Endothelial cell of umbilical vein (primary cell): ENCODE measurements around the gene RNF40. TPM values are rescaled to one million over a fixed set of nuclear protein-coding genes. Genes with fewer than 3 reads are reported as not detected.
A peak's percentile ranks its signal among the peaks of the same experiment; 100 is the strongest.

Experiments
- BruUV-seq: library from RNA; stranded (reverse); fragments of 400-500 nt; replicated peaks from 2 replicates; lab custom pipeline; 2021; lab: Mats Ljungman, UMichigan
- CTCF ChIA-PET: fragments of 300-600, 350-600 bp; sonication (Branson Sonifier 250); formaldehyde crosslinking; loops from one replicate; lab custom pipeline; 2021; ENCODE audit warnings: antibody characterized with exemption, inconsistent platforms; lab: Charles Lee
- POLR2A ChIA-PET: fragments of 300-600, 350-600 bp; sonication (Branson Sonifier 250); formaldehyde crosslinking; loops from one replicate; lab custom pipeline; 2021; ENCODE audit warnings: antibody characterized with exemption, inconsistent platforms; lab: Charles Lee
- DNase-seq: peaks from one replicate; pipeline ENCODE4 v3.0.0-alpha.2; 2011; ENCODE audit warnings: low read depth, low spot score
- FAIRE-seq: peaks from 2 replicates; lab custom pipeline; 2011; peaks lifted over from hg19 to GRCh38; lab: Jason Lieb, UNC
- H2AFZ ChIP-seq: 2 replicates; pipeline ENCODE4 v1.6.0; 2012; ENCODE audit warnings: low read depth, low read length, control low read depth, inconsistent platforms
- H3K27ac ChIP-seq: 2 replicates; pipeline ENCODE4 v1.5.1; 2011; ENCODE audit warnings: low read depth, mild to moderate bottlenecking, control low read depth, low read length, moderate library complexity; ENCODE audit not compliant: insufficient read depth
- H3K27me3 ChIP-seq, 2 experiments: 2 replicates each; pipeline versions ENCODE4 v1.6.0 to v1.6.1; 2011; ENCODE audit warnings: low read length in 2 of 2, mixed read lengths in 1 of 2; ENCODE audit not compliant: control insufficient read depth in 2 of 2, insufficient read depth in 2 of 2
- H3K36me3 ChIP-seq, 2 experiments: 2 replicates in 1 of 2; 3 replicates in 1 of 2; pipeline ENCODE4 v1.5.1; 2011; ENCODE audit warnings: low read length in 2 of 2, mild to moderate bottlenecking in 1 of 2, moderate library complexity in 1 of 2; ENCODE audit not compliant: control insufficient read depth in 2 of 2, insufficient read depth in 2 of 2; ENCODE audit errors: extremely low read depth in 1 of 2
- H3K4me1 ChIP-seq: 3 replicates; pipeline ENCODE4 v1.5.1; 2011; ENCODE audit warnings: mild to moderate bottlenecking, low read length; ENCODE audit not compliant: control insufficient read depth, insufficient read depth; ENCODE audit errors: extremely low read depth
- H3K4me2 ChIP-seq: 2 replicates; pipeline ENCODE4 v1.6.1; 2011; ENCODE audit warnings: low read length, control low read depth, mixed read lengths; ENCODE audit not compliant: insufficient read depth
- H3K4me3 ChIP-seq, 3 experiments: fragments of 200-600 bp in 1 of 3; sonication (generic), shearing (Covaris generic) in 1 of 3; replicated peaks in 1 of 3; 2 replicates each; pipeline ENCODE4 v1.5.1; 2011 to 2016; ENCODE audit warnings: control low read depth in 3 of 3, low read length in 3 of 3, mild to moderate bottlenecking in 2 of 3, inconsistent platforms in 1 of 3, low read depth in 1 of 3, moderate library complexity in 1 of 3; ENCODE audit not compliant: insufficient read depth in 1 of 3
- H3K79me2 ChIP-seq: 2 replicates; pipeline ENCODE4 v1.6.0; 2012; ENCODE audit warnings: low read length, inconsistent platforms; ENCODE audit not compliant: control insufficient read depth, insufficient read depth
- H3K9ac ChIP-seq: replicated peaks from 2 replicates; pipeline ENCODE3; 2011; ENCODE audit warnings: low read length, control low read depth; ENCODE audit not compliant: insufficient read depth; ENCODE audit errors: extremely low read depth
- H3K9me1 ChIP-seq: replicated peaks from 3 replicates; pipeline ENCODE4 v1.6.0; 2011; ENCODE audit warnings: mild to moderate bottlenecking, low read length; ENCODE audit not compliant: control insufficient read depth, insufficient read depth; ENCODE audit errors: extremely low read depth
- H3K9me3 ChIP-seq: replicated peaks from 2 replicates; pipeline ENCODE4 v1.5.1; 2012; ENCODE audit warnings: low read length, inconsistent platforms; ENCODE audit not compliant: control insufficient read depth, insufficient read depth
- H4K20me1 ChIP-seq: replicated peaks from 2 replicates; pipeline ENCODE3; 2011; ENCODE audit warnings: mild to moderate bottlenecking, low read length; ENCODE audit not compliant: control insufficient read depth, insufficient read depth; ENCODE audit errors: extremely low read depth
- CTCF ChIP-seq, 2 donors: IDR thresholded peaks; 1 replicate in 1 of 2; 2 replicates in 1 of 2; pipeline ENCODE4 v1.5.1; 2011; ENCODE audit warnings: low read length in 2 of 2, mild to moderate bottlenecking in 2 of 2, moderate library complexity in 2 of 2, control low read depth in 1 of 2, inconsistent platforms in 1 of 2, low read depth in 1 of 2; ENCODE audit not compliant: insufficient read depth in 1 of 2; ENCODE audit errors: extremely low read depth in 1 of 2
- EZH2 ChIP-seq: IDR thresholded peaks from 2 replicates; pipeline ENCODE4 v1.6.1; 2012; ENCODE audit warnings: borderline replicate concordance, low read depth, mild to moderate bottlenecking, moderate library complexity, low read length, inconsistent platforms; ENCODE audit not compliant: severe bottlenecking
- FOS ChIP-seq: IDR thresholded peaks from 2 replicates; pipeline ENCODE4 v1.6.1; 2011; ENCODE audit warnings: mild to moderate bottlenecking, low read length, moderate library complexity, borderline replicate concordance; ENCODE audit not compliant: insufficient read depth
- GATA2 ChIP-seq: IDR thresholded peaks from 2 replicates; pipeline ENCODE4 v1.7.0; 2011; ENCODE audit warnings: low read depth, mild to moderate bottlenecking, moderate library complexity, mixed read lengths, low read length; ENCODE audit not compliant: insufficient read length, insufficient read depth
- JUN ChIP-seq: IDR thresholded peaks from 2 replicates; pipeline ENCODE4 v1.6.1; 2011; ENCODE audit warnings: borderline replicate concordance, low read depth; ENCODE audit not compliant: insufficient read length, insufficient read depth
- MYC ChIP-seq: IDR thresholded peaks from one replicate; pipeline ENCODE4 v1.6.1; 2011; ENCODE audit warnings: mild to moderate bottlenecking, low read depth, low read length
- POLR2A ChIP-seq: IDR thresholded peaks from 2 replicates; pipeline ENCODE4 v1.6.1; 2012; ENCODE audit warnings: low read depth, mild to moderate bottlenecking, control low read depth, low read length
- POLR2AphosphoS5 ChIP-seq: IDR thresholded peaks from 2 replicates; pipeline ENCODE4 v1.6.1; 2012; ENCODE audit warnings: low read depth, mild to moderate bottlenecking, control low read depth, low read length, moderate library complexity; ENCODE audit not compliant: insufficient read depth
- dilution Hi-C: fragments of 300-500 bp; cut with MboI; formaldehyde crosslinking; loops from one replicate; pipeline ENCODE4 v1.15.0; 2019; ENCODE audit warnings: low sequenced_read_pairs; ENCODE audit not compliant: extremely low pct_ligation_motif_present
- intact Hi-C: fragments of 100-400 bp; cut with micrococcal nuclease; formaldehyde crosslinking; loops from one replicate; pipeline ENCODE4 v1.10.0; 2022
- polyA plus RNA-seq, 4 experiments: library from polyadenylated mRNA; depleted of rRNA in 3 of 4; stranded (reverse) in 3 of 4; unstranded in 1 of 4; fragments of >200 nt; gene quantifications; 2 replicates each; pipeline versions ENCODE4 v1.2.1 to v1.2.3, GENCODE V29; 2011 to 2012; ENCODE audit warnings: missing spikeins in 1 of 4
- total RNA-seq: library from RNA; stranded (reverse); gene quantifications from 2 replicates; pipeline ENCODE4 v1.2.3, GENCODE V29; 2021
- TF ChIP-seq, protein P1 (sequence below): IDR thresholded peaks from 2 replicates; pipeline ENCODE4 v1.6.1; 2011; ENCODE audit not compliant: insufficient read depth, insufficient read length

Gene RNF40
- total and polyA plus RNA-seq, 2 donors (not counting 3 experiments of a cell fraction or from before 2014, with no cell fraction given): 60.5 to 102 TPM

DNA sequence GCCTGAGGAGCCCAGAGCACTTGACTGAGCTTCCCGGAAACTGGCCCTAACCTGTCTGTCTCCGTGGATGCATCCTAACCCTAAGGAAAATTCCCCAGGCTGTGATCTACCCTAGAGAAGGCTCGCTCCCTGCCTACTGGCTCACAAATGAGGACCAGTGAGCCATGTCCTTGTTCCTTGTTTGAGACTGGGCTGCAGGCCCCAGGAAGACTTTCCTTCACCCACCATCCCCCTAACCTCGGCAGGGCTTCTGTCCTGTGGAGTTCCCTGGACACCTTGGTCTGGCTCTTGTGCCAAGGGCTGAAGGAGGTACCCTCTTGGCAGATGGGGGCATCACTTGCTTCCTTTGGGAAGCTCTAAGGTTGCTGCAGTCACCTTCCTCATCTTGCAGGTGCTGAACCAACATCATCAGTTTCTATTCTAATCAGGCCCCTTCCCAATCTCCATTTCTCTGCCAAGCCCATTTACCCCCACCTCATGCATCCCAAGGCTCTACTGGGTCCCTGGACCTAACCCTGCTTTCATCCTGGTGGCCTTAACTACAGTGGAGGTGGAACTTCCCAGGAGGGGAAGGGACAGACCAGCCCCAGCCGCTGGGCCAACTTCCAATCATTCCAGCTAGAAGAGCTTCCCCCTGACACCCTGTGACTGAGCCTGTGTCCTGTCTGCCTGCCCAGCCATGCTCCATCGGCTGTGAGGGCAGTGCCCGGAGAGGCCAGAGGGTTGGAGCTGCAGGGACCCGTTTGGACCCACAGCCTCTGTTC is 12.4 kb downstream of the RNF40 start:
- no peak overlapping the region for H3K27ac ChIP-seq
- TF ChIP-seq MYC (no peak), POLR2A (no peak), GATA2 (no peak), FOS (no peak), CTCF (IDR thresholded peaks at IDR 0.05; ENCODE audit: extremely low read depth in 1 of 2, insufficient read depth in 1 of 2, low read depth in 1 of 2, low read length in 2 of 2) (no peak), POLR2AphosphoS5 (no peak), JUN (no peak), EZH2 (no peak)
- TF ChIP-seq, protein P1, sequence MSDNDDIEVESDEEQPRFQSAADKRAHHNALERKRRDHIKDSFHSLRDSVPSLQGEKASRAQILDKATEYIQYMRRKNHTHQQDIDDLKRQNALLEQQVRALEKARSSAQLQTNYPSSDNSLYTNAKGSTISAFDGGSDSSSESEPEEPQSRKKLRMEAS: no peak
- no peaks in the 10 kb centered on the region for H3K9me1 ChIP-seq
- ChIA-PET CTCF (interaction anchor here (1.0 to 1.1 kb wide), 3 partner anchors 36 to 167 kb away, joined by 3 to 6 read pairs (median 4); no protein-coding TSS in a partner anchor), POLR2A (no interaction called here)
- dilution Hi-C loops: no loop called here
- no peak for DNase-seq
- H3K9ac ChIP-seq: no peak overlapping the region
- H3K27me3 ChIP-seq: no peaks in the 10 kb centered on the region
- no peaks in the 10 kb centered on the region for H3K9me3 ChIP-seq
- no peak overlapping the region for H2AFZ ChIP-seq
- TSS peak; percentile 52 for BruUV-seq
- peak overlapping the region; percentile 69 for H3K4me2 ChIP-seq
- H3K4me1 ChIP-seq: peaks cover 8% of the 10 kb centered on the region
- FAIRE-seq: no peak
- no peaks in the 10 kb centered on the region for H4K20me1 ChIP-seq
- H3K79me2 ChIP-seq: no peaks in the 10 kb centered on the region
- H3K36me3 ChIP-seq: peaks cover 5 to 30% of the 10 kb centered on the region in 2 experiments
- intact Hi-C loops: no loop called here
- peak overlapping the region in 1 of 3 experiments; percentile 56 for H3K4me3 ChIP-seq
